GM21367 (cell line): ENCODE data around the gene LAMC1.

Experiments used
- ATAC-seq: cut with Tn5 transposase; IDR thresholded peaks from one replicate; pipeline ENCODE4 v1.9.1; 2021; ENCODE audit not compliant: unreplicated experiment

LAMC1 gene

DNA sequence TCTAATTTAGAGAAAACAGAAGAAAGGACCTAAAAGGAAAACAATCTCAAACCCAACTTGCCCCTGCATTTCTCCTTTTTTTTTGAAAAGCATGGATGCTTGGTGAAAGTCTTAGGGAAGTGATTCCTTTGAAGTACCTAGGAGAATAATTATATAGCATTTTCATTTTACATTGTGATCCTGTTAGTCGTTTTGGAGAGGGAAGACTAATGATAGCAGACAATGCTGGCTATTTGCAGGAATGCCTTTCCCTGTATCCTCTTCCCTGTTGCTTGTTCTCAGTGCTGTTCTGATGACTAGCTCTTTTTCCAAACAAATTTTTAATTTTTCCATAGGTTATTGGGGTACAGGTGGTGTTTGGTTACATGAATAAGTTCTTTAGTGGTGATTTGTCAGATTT, 53.9 kb downstream of the LAMC1 start:
- no peak for ATAC-seq

DNA sequence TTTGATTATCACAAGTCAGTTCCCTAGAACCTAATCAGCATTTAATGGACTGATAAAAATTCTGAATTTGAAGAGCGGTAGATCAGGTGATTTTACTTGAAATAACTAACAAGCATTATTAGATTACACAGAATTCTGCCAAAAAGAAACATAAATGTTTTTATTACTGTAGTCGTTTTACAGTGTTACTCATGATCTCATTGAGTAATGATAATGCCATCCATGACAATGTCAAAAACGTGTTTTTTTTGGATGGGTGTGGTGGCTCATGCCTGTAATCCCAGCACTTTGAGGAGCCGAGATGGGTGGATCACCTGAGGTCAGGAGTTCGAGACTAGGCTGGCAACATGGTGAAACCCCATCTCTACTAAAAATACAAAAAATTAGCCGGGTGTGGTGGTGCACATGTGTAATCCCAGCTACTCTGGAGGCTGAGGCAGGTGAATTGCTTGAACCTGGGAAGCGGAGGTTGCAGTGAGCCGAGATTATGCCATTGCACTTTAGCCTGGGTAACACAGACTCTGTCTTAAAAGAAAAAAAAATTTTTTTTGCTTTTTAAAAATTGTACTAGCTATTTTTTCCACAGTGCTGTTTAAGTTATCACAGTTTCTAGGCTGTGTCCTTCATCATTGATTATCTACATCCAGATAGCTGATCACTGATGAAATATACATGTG, 56.6 kb downstream of the LAMC1 start:
- no peak for ATAC-seq

DNA sequence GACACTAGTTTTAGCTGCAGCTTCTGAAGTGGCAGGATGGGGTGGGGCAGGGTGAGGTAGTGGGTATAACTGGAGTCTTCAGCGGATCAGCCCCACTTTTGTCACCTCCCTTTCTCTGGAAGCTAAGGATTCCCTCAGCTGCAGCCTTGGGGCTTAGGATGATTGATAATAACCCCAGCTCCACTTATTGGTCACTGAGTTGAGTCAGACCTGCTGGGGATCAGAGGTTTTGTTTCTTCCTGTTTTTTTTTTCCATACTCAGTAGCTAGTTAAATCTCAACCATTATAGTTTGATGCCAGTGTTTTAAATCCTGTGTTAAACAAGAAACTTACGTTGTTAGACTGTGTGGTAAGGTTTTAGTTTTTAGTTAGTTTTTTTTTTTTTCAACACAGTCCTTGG, 57.2 kb downstream of the LAMC1 start:
- ATAC-seq: no peak

DNA sequence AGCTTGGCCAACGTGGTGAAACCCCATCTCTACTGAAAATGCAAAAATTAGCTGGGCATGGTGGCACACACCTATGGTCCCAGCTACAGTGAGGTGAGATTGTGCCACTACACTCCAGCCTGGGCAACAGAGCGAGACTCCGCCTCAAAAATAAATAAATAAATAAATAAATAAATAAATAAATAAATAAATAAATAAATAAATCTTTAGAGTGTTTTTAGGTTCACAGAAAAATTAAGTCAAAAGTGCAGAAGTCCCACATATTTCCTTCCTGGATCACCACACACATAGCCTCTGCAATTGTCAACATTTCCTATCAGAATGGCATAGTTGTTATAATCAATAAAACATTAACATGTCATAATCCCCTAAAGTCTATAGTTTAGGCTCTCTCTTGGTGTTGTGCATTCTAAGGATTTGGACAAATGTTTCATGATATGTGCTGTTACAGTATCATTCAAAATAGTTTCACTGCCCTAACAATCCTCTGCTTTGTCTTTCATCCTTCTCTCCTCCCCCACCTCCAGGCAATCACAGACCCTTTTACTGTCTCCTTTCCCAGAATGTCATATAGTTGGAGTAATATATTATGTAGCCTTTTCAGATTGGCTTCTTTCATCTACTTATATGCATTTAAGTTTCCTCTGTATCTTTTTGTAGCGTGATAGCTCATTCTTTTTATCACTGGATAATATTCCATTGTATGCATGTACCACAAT, 58.3 kb downstream of the LAMC1 start:
- ATAC-seq: no peak

DNA sequence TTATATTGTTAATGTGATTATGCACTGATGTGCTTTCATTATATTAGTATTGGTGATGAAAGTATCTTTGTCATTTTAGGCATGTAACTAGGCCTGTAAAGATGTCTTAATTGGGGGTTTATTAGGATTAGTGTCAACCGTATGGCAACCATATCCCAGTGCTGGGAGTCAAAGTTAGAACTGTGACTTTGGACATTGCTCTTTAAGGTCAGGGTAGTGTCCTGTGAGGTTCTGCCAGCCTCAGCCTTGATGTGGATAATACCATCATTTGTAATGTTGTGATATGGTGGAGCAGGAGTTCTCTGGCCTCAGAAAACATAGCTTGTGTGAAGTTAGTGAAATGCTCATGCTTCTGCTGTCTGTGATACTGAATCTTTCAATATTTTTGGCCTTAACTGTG, 59.4 kb downstream of the LAMC1 start:
- ATAC-seq: no peak

DNA sequence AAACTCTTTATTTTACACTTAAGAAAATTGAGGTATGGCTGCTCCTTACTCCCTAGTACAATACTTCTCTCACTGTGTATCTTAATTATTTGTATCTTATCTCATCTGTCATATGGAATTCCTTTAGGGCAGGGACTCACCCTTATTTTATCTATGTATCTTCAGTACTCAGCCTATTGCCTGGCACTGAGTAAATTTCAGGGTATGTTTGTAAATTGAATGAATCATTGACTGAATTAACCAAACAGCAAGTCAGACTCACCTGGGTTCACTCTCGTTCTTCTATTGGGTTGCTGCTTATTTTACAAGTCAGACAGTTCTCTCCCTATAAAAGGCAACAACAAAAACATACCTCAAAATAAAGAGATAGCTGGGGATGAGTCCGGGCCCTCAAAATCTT, 63.8 kb downstream of the LAMC1 start:
- ATAC-seq: no peak

DNA sequence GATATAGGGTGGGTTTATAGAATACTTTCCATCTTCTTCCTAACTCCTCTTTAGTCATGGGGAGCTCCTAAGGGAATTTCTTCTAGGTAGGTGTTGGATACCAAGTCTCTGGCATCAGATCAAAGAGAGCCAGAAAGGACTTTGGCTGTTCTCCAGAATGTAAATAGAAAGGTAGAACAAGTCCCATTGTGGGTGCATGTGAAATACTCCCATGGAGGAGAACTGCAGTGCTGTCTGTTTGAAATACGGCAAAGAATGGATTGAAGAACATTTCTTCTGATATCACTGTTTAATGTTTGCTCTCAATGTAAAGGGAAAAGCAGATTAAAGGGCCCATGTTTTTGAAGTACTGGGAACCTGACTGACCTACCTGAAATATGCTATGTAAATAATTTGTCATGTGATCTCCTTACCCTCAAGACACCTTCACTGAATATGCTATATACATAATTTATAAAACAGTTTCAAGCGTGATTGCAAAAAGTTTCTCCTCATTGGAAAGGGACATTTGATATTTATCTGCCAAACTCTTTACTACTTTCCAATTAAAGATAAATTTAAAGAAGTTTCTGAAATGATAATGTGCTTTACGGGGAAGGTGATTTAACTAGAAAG, 65.9 kb downstream of the LAMC1 start:
- no peak for ATAC-seq

DNA sequence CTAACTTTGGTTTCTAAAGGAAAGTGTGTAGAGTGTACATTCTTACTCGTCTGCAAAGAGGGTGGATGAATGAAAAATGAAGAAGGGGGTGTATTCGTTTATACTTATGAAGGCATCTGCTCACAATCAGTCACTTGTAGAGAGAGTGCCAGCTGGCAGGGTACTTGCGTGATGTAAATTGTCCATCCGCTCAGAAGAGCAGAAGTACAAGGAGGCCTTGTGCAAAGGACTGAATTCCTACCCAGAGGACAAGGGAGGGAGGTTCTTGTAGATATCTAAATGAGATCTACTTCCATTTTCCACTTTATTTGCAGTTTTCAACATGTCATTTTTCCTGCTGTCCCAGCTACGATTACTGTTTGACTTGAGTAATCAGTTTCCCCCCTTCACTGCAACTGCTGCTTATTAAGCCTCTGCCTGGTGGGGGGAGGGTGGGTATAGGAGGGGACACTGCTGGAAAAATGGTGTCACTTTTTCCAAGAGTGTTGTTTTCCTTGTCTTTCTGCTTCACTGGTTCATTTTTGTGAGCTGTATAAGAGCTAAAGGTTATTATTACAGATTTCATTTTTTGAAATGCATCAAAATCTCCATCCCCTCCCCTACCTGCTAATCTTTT, 67.3 kb downstream of the LAMC1 start:
- no peak for ATAC-seq

DNA sequence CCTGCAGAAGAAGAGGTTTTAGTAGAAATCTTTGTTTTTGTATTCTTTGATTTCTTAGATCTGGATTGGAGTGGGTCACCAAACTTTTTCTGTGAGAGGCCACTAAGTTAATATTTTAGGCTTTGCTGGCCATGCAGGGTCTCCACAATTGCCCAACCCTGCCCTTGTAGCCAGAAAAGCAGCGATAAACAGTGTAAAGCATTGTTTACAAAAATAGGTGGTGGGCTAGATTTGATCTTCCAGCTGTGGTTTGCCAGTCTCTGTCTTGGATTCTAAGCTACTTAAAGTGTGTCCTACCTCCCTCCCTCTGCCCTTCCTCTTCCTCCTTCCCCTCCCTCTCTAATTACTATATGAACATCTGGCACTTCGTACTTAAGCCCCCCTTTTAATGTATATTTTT, 68.0 kb downstream of the LAMC1 start:
- ATAC-seq: no peak

DNA sequence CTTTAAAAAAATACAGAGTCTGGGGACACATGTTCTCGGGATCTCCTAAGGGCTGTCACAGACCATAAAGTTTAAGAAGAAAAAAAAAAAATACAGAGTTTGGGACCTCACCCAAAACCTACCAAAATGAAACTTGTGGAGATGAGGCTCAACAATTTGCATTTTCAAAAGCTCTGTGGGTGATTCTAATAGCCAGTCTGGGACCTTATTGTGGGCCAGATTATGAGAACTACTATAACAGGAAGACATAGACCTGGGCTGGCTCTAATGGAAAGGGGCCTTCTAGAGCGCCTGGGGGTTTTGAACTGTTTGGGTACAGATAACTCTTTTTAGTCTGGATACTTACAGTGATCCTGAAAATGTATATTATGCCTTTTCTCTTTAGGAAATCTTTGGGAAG, 69.1 kb downstream of the LAMC1 start:
- ATAC-seq: no peak

DNA sequence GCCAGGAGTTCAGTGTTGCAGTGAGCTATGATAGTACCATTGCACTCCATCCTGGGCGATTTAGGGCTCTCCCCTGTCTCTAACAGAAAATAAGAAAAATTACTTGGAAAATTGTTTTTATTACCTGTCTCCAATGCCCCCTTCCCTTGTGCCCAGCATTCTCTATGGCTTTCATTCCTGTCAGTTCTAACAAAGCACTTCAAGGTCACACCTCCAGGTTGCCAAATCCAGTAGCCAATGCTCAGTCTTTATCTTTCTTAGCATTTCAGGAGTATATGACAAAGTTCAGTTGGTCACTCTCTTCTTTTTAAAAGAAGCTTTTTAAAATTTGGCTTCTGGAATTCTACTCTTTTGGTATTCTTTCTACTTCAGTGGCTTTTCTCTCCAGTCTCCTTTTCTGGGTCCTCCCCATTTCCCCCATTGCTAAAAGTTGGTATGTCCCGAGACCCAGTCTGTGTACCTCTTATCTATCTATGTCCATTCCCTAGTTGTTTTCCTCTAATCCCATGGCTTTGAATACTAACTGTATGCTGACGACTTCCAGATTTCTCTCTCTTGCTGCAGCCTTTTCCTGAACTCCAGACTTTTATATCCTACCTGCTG, 69.9 kb downstream of the LAMC1 start:
- ATAC-seq: no peak

DNA sequence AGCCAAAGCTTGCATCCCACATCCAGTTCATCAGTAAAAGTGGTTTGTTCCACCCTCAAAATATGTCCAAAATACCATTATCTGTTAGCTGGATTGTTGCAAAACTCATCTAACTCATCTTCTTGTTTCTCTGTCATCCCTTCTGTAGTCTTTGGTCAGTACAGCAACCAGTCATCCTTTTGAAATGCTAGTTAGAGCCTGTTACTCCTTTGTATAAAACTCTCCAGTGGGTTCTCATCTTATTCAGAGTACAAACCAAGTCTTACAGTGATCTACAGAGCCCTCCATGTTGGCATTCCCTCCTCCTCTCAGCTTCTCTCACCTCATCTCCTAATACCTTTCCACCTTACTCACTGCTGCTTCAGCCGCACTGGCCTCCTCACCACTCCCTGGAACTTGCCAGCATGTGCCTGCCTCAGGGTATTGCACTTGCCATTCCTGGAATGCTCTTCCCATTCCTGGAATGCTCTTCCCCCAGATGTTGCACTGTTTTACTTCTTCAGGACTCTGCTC, 70.6 kb downstream of the LAMC1 start:
- no peak for ATAC-seq

DNA sequence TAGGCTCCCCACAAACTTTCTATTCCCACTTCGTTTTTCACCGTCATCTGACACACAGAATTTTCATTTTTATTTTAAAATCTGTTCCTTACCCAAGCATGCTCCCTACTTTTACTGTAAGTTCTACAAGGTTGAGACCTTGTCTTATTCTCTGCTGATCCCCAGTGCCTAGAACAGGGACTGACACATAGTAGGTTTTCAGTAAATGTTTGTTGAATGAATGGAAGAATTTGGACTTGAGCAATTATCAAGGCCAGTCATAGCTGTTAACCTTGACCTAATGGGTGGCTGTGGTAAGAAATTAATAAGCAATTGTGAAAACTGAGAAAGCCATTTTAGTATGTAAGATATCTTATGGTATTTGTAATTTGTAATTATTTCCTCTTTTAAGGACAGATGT, 71.1 kb downstream of the LAMC1 start:
- no peak for ATAC-seq

DNA sequence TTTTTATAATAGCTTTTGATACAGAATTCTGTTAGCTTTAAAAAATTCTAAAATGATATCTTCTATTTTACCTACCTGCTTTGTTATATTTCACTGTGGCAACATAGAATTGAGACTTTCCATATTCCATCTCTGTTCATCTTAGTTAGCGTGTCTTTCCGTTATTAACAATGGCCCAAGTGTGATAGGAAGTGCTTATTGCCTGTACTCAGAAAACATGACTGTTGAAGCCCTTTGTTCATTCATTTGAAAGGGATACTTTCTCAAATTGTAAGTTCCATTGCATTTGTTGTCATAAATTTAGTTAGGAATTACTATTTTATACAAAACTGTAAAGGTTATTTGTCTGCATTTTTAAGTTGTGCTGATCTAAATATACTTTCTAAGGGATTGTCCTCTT, 73.1 kb downstream of the LAMC1 start:
- no peak for ATAC-seq

DNA sequence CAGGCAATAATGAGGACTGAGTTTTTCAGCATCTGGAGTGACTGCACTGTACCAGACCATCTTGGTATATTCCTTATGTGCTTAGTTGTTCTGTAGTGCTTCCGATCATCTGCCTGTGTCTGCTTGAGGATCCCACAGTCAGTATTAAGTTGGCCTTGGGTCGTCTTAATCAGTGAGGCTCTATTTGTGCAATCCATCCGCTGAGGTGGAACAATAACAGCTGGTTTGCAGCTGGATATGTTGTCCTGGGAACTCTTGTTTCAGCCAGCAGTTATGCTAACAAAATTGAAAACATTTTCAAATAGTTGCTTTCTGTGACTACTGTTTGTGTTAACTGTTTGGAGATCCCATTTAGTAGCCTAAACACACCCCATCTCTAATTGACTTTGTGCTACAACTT, 73.7 kb downstream of the LAMC1 start:
- no peak for ATAC-seq

DNA sequence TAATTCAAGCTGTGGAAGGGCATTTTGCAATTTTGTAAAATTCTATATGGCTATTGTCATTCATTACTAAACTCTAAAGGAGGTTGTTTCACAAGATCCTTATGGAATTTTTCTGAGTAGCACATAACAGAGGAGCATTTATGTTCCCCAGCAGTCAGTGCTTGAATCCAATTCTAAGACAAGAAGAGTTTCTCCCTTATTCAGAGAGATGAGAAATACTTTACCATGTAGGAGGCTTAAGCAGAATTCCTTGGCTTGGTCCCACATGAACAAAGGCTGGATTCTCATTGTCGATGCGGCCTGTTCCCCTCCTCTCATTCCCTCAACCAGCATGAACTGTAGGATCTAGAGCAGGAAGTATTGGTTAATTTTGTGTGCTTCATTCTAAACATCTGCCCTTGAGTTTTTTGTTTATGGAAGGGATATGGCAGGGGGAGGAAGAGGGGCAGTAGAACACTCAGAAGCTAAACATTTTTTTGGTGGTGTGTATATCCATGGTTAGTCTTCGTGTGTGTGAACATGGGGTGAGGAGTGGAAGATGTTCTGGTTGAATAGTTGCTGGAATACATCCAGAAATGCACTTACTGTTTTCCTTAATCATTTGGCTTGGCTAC, 74.3 kb downstream of the LAMC1 start:
- ATAC-seq: no peak

DNA sequence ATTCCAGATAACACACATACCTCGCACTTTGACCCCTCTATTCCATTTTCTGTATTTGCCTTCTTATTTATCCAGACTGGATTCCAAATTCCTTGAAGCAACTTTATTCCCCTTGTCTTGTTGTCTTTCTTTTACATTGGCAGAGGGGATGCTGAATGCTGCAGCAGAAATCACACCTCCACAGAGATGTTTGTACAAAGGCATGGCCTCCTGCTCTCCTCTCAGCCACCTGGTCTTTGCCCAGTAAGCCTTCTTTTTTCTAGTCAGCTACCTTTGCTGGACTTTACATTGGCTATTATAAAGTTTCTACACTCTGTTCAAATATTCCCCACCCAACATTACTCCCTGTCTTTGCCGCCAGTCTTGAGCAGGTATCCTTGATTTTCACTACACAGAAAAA, 75.1 kb downstream of the LAMC1 start:
- ATAC-seq: no peak

DNA sequence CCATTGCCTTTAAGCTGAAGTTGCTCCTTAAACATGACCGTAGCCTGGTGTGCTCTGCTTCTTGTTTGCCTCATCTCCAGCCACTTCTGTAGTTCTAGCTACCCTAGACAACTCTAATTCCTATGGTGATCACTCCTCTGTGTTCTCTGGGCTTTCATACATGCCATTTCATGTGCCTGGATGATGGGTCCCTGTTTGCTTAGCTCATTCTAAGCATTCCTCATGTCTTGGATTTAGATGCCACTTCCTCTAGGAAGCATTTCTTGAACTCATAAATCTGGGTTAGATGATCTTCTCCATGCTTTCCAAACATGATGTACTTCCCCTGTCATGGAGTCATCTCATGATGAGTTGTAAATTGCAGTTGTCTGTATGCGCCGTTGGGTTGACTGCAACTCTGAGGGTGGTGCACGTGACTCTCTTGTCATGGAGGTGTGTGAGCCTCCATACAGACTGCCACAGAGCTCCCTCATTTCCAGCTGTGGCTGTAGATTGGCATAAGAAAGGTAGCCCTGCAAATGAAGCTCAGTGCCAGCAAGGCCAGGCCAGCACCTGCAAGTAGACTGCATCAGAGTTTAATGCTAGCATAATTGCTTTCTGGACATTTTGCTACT, 77.2 kb downstream of the LAMC1 start:
- ATAC-seq: no peak

DNA sequence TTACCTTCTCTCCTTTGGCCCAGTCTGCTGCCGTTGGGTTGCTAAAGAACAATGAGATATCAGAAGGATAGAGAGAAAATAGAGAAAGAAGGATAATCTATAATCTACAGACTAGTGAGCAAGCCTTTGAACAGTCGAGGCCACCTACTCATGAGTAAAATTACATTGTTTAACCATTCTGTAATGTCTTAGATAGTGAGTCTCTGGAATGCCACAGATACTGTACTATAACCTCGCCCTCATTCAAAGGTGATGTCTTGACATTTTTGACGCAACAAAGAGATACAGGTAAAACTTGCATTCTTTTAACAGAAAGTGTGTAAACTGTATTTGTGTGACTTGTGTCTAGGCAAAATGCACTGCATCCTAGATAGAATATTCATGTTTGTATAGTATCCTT, 77.9 kb downstream of the LAMC1 start:
- ATAC-seq: no peak

DNA sequence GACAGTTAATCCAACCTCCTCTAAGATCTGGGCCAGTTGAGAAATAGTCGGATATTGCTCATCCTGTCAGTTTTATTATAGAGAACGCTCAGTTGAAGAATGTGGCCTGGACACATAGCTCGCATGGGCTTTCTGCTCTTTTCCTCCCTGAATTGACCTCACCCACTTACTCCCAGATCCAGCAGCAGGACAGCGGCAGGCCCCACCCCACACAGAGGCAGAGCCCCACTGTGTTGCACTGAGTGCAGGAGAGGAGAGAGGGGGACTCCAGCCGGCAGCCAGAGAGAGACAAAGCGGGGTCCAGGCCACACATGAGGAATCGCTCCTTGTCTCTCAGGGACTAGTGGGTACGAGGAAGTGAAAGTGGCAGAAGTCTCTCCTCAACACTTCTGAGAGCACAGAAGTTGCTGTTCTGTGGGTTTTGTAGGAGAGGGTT, 78.6 kb downstream of the LAMC1 start:
- no peak for ATAC-seq

DNA sequence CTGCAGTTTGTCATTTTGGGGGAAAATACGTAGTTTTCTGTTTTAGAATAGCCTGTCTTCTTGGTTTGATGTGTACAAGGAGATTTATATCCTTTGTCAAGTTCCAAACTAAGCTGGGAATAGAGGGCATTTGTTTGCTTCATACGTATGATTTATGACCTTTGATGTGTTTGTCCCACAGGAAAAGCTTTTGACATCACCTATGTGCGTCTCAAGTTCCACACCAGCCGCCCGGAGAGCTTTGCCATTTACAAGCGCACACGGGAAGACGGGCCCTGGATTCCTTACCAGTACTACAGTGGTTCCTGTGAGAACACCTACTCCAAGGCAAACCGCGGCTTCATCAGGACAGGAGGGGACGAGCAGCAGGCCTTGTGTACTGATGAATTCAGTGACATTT, 79.9 kb downstream of the LAMC1 start:
- no peak for ATAC-seq
